Kidney (tissue), 14 donors: ENCODE data around the gene CCDC50. TPM values are rescaled to one million over a fixed set of nuclear protein-coding genes. Genes with fewer than 3 reads are reported as not detected.

ENCODE experiments used
- DNase-seq, 5 donors: peaks; one replicate each; pipeline ENCODE4 v3.0.0-alpha.2; 2013 to 2020
- FAIRE-seq: peaks from 2 replicates; lab custom pipeline; 2012; peaks lifted over from hg19 to GRCh38; lab: Jason Lieb, UNC
- H3K27ac ChIP-seq, 2 donors: one replicate each; pipeline ENCODE4 v1.7.0; 2013; ENCODE audit warnings: low read depth in 2 of 2, low read length in 2 of 2, inconsistent platforms in 1 of 2
- H3K27me3 ChIP-seq: one replicate; pipeline ENCODE4 v1.7.1; 2013; ENCODE audit warnings: low read length, inconsistent platforms; ENCODE audit not compliant: control insufficient read depth, insufficient read depth
- H3K36me3 ChIP-seq, 3 donors: one replicate each; pipeline versions ENCODE4 v1.7.0 to v1.7.1; 2013; ENCODE audit warnings: low read length in 3 of 3, control low read depth in 1 of 3, inconsistent platforms in 1 of 3; ENCODE audit not compliant: insufficient read depth in 3 of 3, control insufficient read depth in 2 of 3
- H3K4me1 ChIP-seq, 3 donors: one replicate each; pipeline versions ENCODE4 v1.7.0 to v1.7.1; 2013; ENCODE audit warnings: low read length in 3 of 3, inconsistent platforms in 1 of 3, low read depth in 1 of 3; ENCODE audit not compliant: control insufficient read depth in 2 of 3, insufficient read depth in 2 of 3
- H3K4me3 ChIP-seq, 3 donors: one replicate each; pipeline versions ENCODE4 v1.7.0 to v1.8.1; 2013; ENCODE audit warnings: low read length in 3 of 3, control low read depth in 1 of 3, inconsistent platforms in 1 of 3
- H3K9ac ChIP-seq, 3 donors: one replicate each; pipeline versions ENCODE4 v1.7.0 to v1.7.1; 2013; ENCODE audit warnings: low read length in 3 of 3, control low read depth in 1 of 3, inconsistent platforms in 1 of 3
- H3K9me3 ChIP-seq, 3 donors: one replicate each; pipeline versions ENCODE4 v1.7.0 to v1.7.1; 2013; ENCODE audit warnings: low read length in 3 of 3, control low read depth in 1 of 3, inconsistent platforms in 1 of 3; ENCODE audit not compliant: control insufficient read depth in 2 of 3, insufficient read depth in 1 of 3
- CTCF ChIP-seq: IDR thresholded peaks from 3 replicates; pipeline ENCODE4 v1.5.1; 2012; ENCODE audit warnings: mild to moderate bottlenecking, moderate library complexity, borderline replicate concordance; ENCODE audit not compliant: insufficient read depth; ENCODE audit errors: extremely low read depth
- intact Hi-C: fragments of 100-400 bp; cut with DNase I; formaldehyde crosslinking; loops from one replicate; pipeline ENCODE4 v1.11.1; 2022
- polyA plus RNA-seq: library from polyadenylated mRNA; stranded (reverse); fragments of 350-450 nt; fragmentation: Illumina TruSeq; extraction: RNeasy Lipid Tissue Mini Kit (QIAGEN cat#74804); gene quantifications from one replicate; pipeline ENCODE4 v1.2.3, GENCODE V29; 2014; ENCODE audit warnings: low read depth, low replicate concordance; ENCODE audit not compliant: insufficient read depth
- total RNA-seq: library from RNA; stranded (reverse); fragmentation: NEBNext Ultra II Directional; extraction: Animal tissue kit (Norgen Biotek cat#: 25700); gene quantifications from one replicate; pipeline ENCODE4 v1.2.1, GENCODE V29; 2021
- donor health status: control.
- donor health status: control.
- donor health status: control.
- donor health status: control.
- donor health status: control.
- donor health status: DM: yes; HTN: yes; CAD: no.
- donor health status: Normal renal cell carcinoma (clear cell type).

The CCDC50 gene
- total and polyA plus RNA-seq, 2 donors from 2014 or later: 34.7 to 105 TPM

- no peak overlapping the region for H3K4me3 ChIP-seq
- no peaks in the 10 kb centered on the region for H3K27me3 ChIP-seq
- H3K9ac ChIP-seq: no peak overlapping the region
- intact Hi-C loops: no loop called here
- H3K4me1 ChIP-seq: no peaks in the 10 kb centered on the region
- H3K36me3 ChIP-seq: no peaks in the 10 kb centered on the region
- no peak for DNase-seq
- no peak for FAIRE-seq
- no peaks in the 10 kb centered on the region for H3K9me3 ChIP-seq
- no peak for TF ChIP-seq CTCF
- no peak overlapping the region for H3K27ac ChIP-seq
Measured at GRCh38 chr3:191430103-191430502, 100.9 kb downstream of the CCDC50 start.

DNA sequence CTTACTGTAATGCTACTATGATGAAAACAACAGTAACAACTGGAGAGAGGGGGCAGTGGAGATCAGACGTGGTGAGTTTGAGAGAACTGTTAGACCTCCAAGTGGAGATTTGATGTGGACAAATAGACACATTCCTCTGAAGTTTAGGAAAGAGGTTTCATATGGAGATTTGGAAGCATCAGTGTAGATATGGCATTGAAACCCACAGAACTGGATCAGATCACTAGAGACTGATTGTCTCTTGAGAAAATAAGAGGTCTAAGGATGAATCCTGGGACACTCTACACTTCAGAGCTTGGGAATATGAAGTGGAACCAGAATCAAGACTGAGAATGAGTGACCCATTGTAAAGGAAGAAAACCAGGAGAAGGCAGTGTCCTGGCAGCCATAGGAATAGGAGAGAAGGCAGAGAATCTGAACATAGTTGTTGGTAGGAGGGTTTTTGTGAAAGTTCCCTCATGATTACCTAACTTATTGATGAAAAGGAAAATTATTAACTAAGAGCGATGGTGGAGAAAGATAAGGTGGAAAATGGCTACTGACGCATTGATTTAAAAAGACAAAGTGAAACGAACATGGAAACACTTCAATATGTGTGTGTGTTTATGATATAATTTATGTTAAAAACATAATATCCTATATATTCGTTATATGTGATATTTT is 102.1 kb downstream of the CCDC50 start:
- Histone ChIP-seq H3K27me3 (no peaks in the 10 kb centered on the region), H3K36me3 (no peaks in the 10 kb centered on the region), H3K9ac (no peak overlapping the region), H3K4me3 (no peak overlapping the region), H3K27ac (no peak overlapping the region), H3K4me1 (no peaks in the 10 kb centered on the region), H3K9me3 (no peaks in the 10 kb centered on the region)
- DNase-seq (no peak), FAIRE-seq (no peak)
- intact Hi-C loops: no loop called here
- no peak for TF ChIP-seq CTCF

GRCh38 chr3:191432162-191432561 is 103.0 kb downstream of the CCDC50 start:
- FAIRE-seq (no peak), DNase-seq (no peak)
- TF ChIP-seq CTCF: no peak
- Histone ChIP-seq H3K36me3 (no peaks in the 10 kb centered on the region), H3K4me3 (no peak overlapping the region), H3K9ac (no peak overlapping the region), H3K27ac (no peak overlapping the region), H3K4me1 (no peaks in the 10 kb centered on the region), H3K9me3 (no peaks in the 10 kb centered on the region), H3K27me3 (no peaks in the 10 kb centered on the region)
- intact Hi-C loops: no loop called here

DNA sequence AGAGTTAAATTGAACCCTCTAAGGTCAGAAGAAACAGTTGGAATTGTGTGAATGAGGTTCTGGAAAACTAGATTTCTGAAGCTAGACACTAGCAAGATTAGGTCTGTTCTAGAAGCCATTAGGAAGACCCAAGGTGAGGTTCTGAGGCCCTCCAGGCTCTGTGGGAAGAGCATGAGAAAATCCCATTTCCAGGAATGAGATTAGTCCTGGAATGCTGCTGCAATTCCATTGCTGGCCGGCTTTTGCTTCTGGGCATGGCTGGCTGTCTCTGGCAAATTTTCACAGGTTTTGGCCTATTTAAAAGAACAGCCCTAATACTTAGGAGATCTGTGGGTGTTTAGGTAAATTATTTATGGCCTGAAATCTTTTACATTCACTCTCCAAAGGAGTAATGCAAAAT is 104.8 kb downstream of the CCDC50 start:
- Histone ChIP-seq H3K4me3 (no peak overlapping the region), H3K36me3 (no peaks in the 10 kb centered on the region), H3K9ac (no peak overlapping the region), H3K27ac (no peak overlapping the region), H3K27me3 (no peaks in the 10 kb centered on the region), H3K9me3 (no peaks in the 10 kb centered on the region), H3K4me1 (no peaks in the 10 kb centered on the region)
- no peak for FAIRE-seq
- no peak for TF ChIP-seq CTCF
- intact Hi-C loops: no loop called here
- DNase-seq: no peak
